CD14-positive monocyte (primary cell): Measurements from ENCODE around the gene MTMR12. TPM values are rescaled to one million over a fixed set of nuclear protein-coding genes. Genes with fewer than 3 reads are reported as not detected.
A peak's percentile ranks its signal among the peaks of the same experiment; 100 is the strongest.

Experiments used
- DNase-seq, 3 donors: peaks; one replicate each; pipeline ENCODE4 v3.0.0-alpha.2; 2011 to 2022
- H2AFZ ChIP-seq: 2 replicates; pipeline ENCODE4 v1.6.0; 2012; ENCODE audit warnings: mild to moderate bottlenecking, low read depth, low read length, inconsistent platforms; ENCODE audit not compliant: insufficient read depth, poor library complexity, severe bottlenecking
- H3K27ac ChIP-seq, 2 donors: 1 replicate in 1 of 2; 2 replicates in 1 of 2; pipeline ENCODE4 v1.5.1; 2012 to 2013; ENCODE audit warnings: low read length in 2 of 2, control low read depth in 1 of 2, inconsistent platforms in 1 of 2, low read depth in 1 of 2, mild to moderate bottlenecking in 1 of 2
- H3K27me3 ChIP-seq, 2 donors: one replicate each; pipeline versions ENCODE4 v1.6.0 to v1.6.1; 2011 to 2013; ENCODE audit warnings: low read length in 2 of 2; ENCODE audit not compliant: control insufficient read depth in 2 of 2, insufficient read depth in 2 of 2
- H3K36me3 ChIP-seq, 2 donors: replicated peaks in 1 of 2; 1 replicate in 1 of 2; 2 replicates in 1 of 2; pipeline versions ENCODE4 v1.5.1 to v1.6.1; 2012 to 2013; ENCODE audit warnings: low read length in 2 of 2, control low read depth in 1 of 2, inconsistent platforms in 1 of 2, mild to moderate bottlenecking in 1 of 2; ENCODE audit not compliant: insufficient read depth in 2 of 2, control insufficient read depth in 1 of 2
- H3K4me1 ChIP-seq, 2 donors: 1 replicate in 1 of 2; 2 replicates in 1 of 2; pipeline versions ENCODE4 v1.5.1 to v1.6.1; 2012 to 2013; ENCODE audit warnings: low read length in 2 of 2, control low read depth in 1 of 2, inconsistent platforms in 1 of 2, mild to moderate bottlenecking in 1 of 2, moderate library complexity in 1 of 2; ENCODE audit not compliant: insufficient read depth in 2 of 2, control insufficient read depth in 1 of 2
- H3K4me2 ChIP-seq: replicated peaks from 2 replicates; pipeline ENCODE3; 2012; ENCODE audit warnings: low read length, moderate library complexity, mild to moderate bottlenecking; ENCODE audit not compliant: poor library complexity, severe bottlenecking; ENCODE audit errors: extremely low read depth
- H3K4me3 ChIP-seq, 3 experiments: fragments of 200-600 bp in 1 of 3; sonication (generic) in 1 of 3; replicated peaks in 1 of 3; 1 replicate in 2 of 3; 2 replicates in 1 of 3; pipeline ENCODE4 v1.5.1; 2011 to 2013; ENCODE audit warnings: low read length in 3 of 3, mild to moderate bottlenecking in 3 of 3, control low read depth in 2 of 3, low read depth in 2 of 3, inconsistent platforms in 1 of 3, moderate library complexity in 1 of 3
- H3K79me2 ChIP-seq: 2 replicates; pipeline ENCODE4 v1.6.0; 2012; ENCODE audit warnings: mild to moderate bottlenecking, control low read depth, inconsistent platforms, low read length, moderate library complexity; ENCODE audit not compliant: insufficient read depth
- H3K9ac ChIP-seq: 2 replicates; pipeline ENCODE4 v1.6.0; 2017; ENCODE audit warnings: low read length, mild to moderate bottlenecking; ENCODE audit not compliant: insufficient read depth, poor library complexity, severe bottlenecking
- H3K9me3 ChIP-seq, 2 donors: replicated peaks in 1 of 2; 1 replicate in 1 of 2; 2 replicates in 1 of 2; pipeline versions ENCODE4 v1.5.1 to v1.6.1; 2012 to 2013; ENCODE audit warnings: low read length in 2 of 2, control low read depth in 1 of 2; ENCODE audit not compliant: control insufficient read depth in 1 of 2, insufficient read depth in 1 of 2
- H4K20me1 ChIP-seq: 2 replicates; pipeline ENCODE4 v1.6.0; 2012; ENCODE audit warnings: mild to moderate bottlenecking, low read length, control low read depth, moderate library complexity; ENCODE audit not compliant: insufficient read depth
- H3K27ac Mint-ChIP-seq, 7 donors: one replicate each; pipeline ENCODE4 v1.8.0; 2020; ENCODE audit warnings: mild to moderate bottlenecking in 7 of 7, mixed read lengths in 7 of 7, moderate library complexity in 6 of 7, inconsistent platforms in 2 of 7
- H3K27me3 Mint-ChIP-seq, 3 donors: one replicate each; pipeline ENCODE4 v1.8.0; 2021 to 2022; ENCODE audit warnings: low read depth in 3 of 3, mild to moderate bottlenecking in 3 of 3, mixed read lengths in 3 of 3, moderate library complexity in 3 of 3, inconsistent platforms in 1 of 3
- H3K36me3 Mint-ChIP-seq, 2 donors: one replicate each; pipeline ENCODE4 v1.8.0; 2020; ENCODE audit warnings: mixed read lengths in 2 of 2, inconsistent platforms in 1 of 2, mild to moderate bottlenecking in 1 of 2
- H3K4me1 Mint-ChIP-seq: one replicate; pipeline ENCODE4 v1.8.0; 2020; ENCODE audit warnings: mild to moderate bottlenecking, mixed read lengths
- H3K4me3 Mint-ChIP-seq, 2 donors: one replicate each; pipeline ENCODE4 v1.8.0; 2020; ENCODE audit warnings: mild to moderate bottlenecking in 2 of 2, mixed read lengths in 2 of 2, moderate library complexity in 1 of 2
- H3K9me3 Mint-ChIP-seq, 7 donors: one replicate each; pipeline ENCODE4 v1.8.0; 2020 to 2022; ENCODE audit warnings: mixed read lengths in 7 of 7, mild to moderate bottlenecking in 6 of 7, moderate library complexity in 6 of 7, inconsistent platforms in 2 of 7
- CTCF ChIP-seq: fragments of 200-600 bp; IDR thresholded peaks from one replicate; pipeline ENCODE4 v1.8.0; 2022; ENCODE audit warnings: antibody characterized with exemption, mild to moderate bottlenecking
- WGBS: methylation state at CpG from one replicate; pipeline ENCODE4 v1.1.5; 2013; ENCODE audit warnings: missing lambda C conversion rate; ENCODE audit not compliant: insufficient coverage; 5-methylcytosine and 5-hydroxymethylcytosine counted together
- intact Hi-C, 2 donors: fragments of 100-400 bp; cut with micrococcal nuclease; formaldehyde crosslinking; loops; one replicate each; pipeline versions ENCODE4 v1.15.0 to v1.15.1; 2023
- polyA plus RNA-seq, 3 donors: library from polyadenylated mRNA; depleted of rRNA in 1 of 3; unstranded in 2 of 3; stranded (reverse) in 1 of 3; fragments of 300-500 nt in 2 of 3; fragments of >200 nt in 1 of 3; fragmentation: Illumina TruSeq in 2 of 3; gene quantifications; 1 replicate in 2 of 3; 2 replicates in 1 of 3; pipeline ENCODE4 v1.2.3, GENCODE V29; 2012 to 2021

The MTMR12 gene
- polyA plus RNA-seq, 3 donors, result 10.3 to 19.0 (median 17.3) TPM

GRCh38 chr5:32353420-32353819, 40.7 kb upstream of the MTMR12 start:
- no peak overlapping the region for H2AFZ ChIP-seq
- H3K9me3 ChIP-seq, result no peaks in the 10 kb centered on the region
- no peaks in the 10 kb centered on the region for H3K79me2 ChIP-seq
- peaks cover 5% of the 10 kb centered on the region for H3K4me1 Mint-ChIP-seq
- H3K27ac Mint-ChIP-seq, result peak overlapping the region in 6 of 7 donors; percentile 11 to 80 (median 70)
- H3K4me1 ChIP-seq, result peaks cover 0 to 5% of the 10 kb centered on the region in 2 donors
- H3K9ac ChIP-seq, result no peak overlapping the region
- no peak for TF ChIP-seq CTCF
- intact Hi-C loops, result no loop called here
- H3K4me3 ChIP-seq, result no peak overlapping the region
- H3K36me3 ChIP-seq, result peaks cover 28 to 57% of the 10 kb centered on the region in 2 donors
- H3K9me3 Mint-ChIP-seq, result peaks cover 0 to 4% (median under 1%) of the 10 kb centered on the region in 7 donors
- H3K27ac ChIP-seq, result no peak overlapping the region
- H3K36me3 Mint-ChIP-seq, result peaks cover 30 to 41% of the 10 kb centered on the region in 2 donors
- H3K27me3 ChIP-seq, result no peaks in the 10 kb centered on the region
- H4K20me1 ChIP-seq, result no peaks in the 10 kb centered on the region
- H3K4me2 ChIP-seq, result no peak overlapping the region
- no peak for DNase-seq
- peaks cover 0 to 2% (median 0%) of the 10 kb centered on the region in 3 donors for H3K27me3 Mint-ChIP-seq
- no peak overlapping the region for H3K4me3 Mint-ChIP-seq
- WGBS, result 97% methylated on average over 6 of the region's 9 CpGs

- Histone ChIP-seq H3K79me2 (no peaks in the 10 kb centered on the region), H3K36me3 (peaks cover 22 to 51% of the 10 kb centered on the region in 2 donors), H3K4me1 (peaks cover 0 to 5% of the 10 kb centered on the region in 2 donors), H2AFZ (no peak overlapping the region), H3K4me2 (no peak overlapping the region), H3K4me3 (no peak overlapping the region), H3K9ac (no peak overlapping the region), H3K27me3 (no peaks in the 10 kb centered on the region), H3K27ac (peak overlapping the region in 1 of 2 donors; percentile 51), H4K20me1 (no peaks in the 10 kb centered on the region), H3K9me3 (peaks cover 0 to 4% of the 10 kb centered on the region in 2 donors)
- Mint-ChIP-seq H3K9me3 (peaks cover 2 to 12% (median 5%) of the 10 kb centered on the region in 7 donors), H3K36me3 (peaks cover 29 to 38% of the 10 kb centered on the region in 2 donors), H3K27ac (peak overlapping the region in 4 of 7 donors; percentile 26 to 86 (median 68)), H3K4me3 (no peak overlapping the region), H3K27me3 (peaks cover 0 to 2% (median 2%) of the 10 kb centered on the region in 3 donors), H3K4me1 (peaks cover 5% of the 10 kb centered on the region)
- no peak for TF ChIP-seq CTCF
- 79% methylated on average over 3 of the region's 8 CpGs for WGBS
- intact Hi-C loops, result no loop called here
- no peak for DNase-seq
Measured at GRCh38 chr5:32352685-32353084, 39.9 kb upstream of the MTMR12 start.
